GM18498 (cell line): ENCODE results near the gene CTNNA1.

Experiments used
- ATAC-seq: cut with Tn5 transposase; IDR thresholded peaks from one replicate; pipeline ENCODE4 v1.9.1; 2021; ENCODE audit warnings: mild to moderate bottlenecking, moderate library complexity; ENCODE audit not compliant: unreplicated experiment

The CTNNA1 gene

GRCh38 chr5:138945421-138946240 lies 192.4 kb downstream of the CTNNA1 start:
- ATAC-seq: no peak

GRCh38 chr5:138946241-138946623 lies 193.0 kb downstream of the CTNNA1 start:
- ATAC-seq: no peak

- ATAC-seq: no peak
Observed at GRCh38 chr5:138946831-138947560, 193.8 kb downstream of the CTNNA1 start.

DNA sequence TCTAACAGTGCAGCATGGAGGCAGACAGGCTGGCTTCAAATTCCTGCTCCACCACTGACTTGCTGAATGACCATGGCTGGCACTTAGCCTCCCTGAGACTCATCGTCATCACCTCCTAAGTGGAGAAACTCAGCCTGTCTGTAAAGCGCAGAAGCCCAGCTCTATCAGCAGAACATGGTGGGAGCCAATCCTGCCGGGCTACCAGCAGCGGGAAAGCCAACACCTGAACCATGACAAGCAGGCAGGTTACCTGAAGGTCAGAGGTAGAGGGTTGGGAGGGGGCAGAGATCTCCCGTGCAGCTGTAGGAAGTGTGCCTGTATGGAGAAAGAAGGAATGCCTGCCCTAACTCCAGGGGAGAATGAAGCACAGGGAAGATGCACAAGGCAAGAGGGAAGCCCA lies 194.6 kb downstream of the CTNNA1 start:
- ATAC-seq: no peak

- no peak for ATAC-seq
Observed at GRCh38 chr5:138948471-138949222, 195.4 kb downstream of the CTNNA1 start.

GRCh38 chr5:138949223-138949574 lies 196.0 kb downstream of the CTNNA1 start:
- ATAC-seq: no peak

- ATAC-seq: no peak
Observed at GRCh38 chr5:138949988-138950387, 196.8 kb downstream of the CTNNA1 start.

DNA sequence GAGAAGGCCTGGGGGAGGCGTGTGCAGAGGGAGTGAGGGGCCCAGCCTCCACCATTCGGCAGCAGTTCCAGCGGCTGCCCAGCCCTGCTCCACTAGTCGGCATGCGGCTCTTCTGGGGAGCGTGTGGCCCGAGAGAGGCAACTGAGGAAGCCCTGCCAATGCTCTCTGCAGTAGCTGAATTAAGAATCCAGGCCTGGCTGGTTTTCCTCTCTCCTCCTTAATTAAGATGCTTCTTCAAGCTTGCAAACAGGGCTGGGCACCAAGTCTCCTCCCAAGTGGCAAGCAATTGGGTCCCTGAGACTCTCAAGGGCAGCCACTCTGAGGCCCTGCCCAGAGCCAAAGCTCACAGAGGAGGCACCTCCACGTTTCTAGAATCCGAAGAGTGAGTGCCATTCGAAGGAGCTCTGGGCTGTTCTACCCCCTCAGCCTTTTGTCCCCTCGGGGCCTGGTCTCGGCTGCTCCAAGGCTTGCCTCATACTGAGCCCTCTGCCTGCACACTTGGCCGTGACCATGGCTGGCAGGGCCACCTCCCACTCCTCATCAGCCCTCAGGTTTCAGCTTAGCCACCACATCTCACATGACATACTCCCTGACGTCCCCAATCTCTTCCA lies 197.3 kb downstream of the CTNNA1 start:
- no peak for ATAC-seq

GRCh38 chr5:138951091-138951985 lies 198.1 kb downstream of the CTNNA1 start:
- ATAC-seq: no peak

GRCh38 chr5:138951986-138952735 lies 198.9 kb downstream of the CTNNA1 start:
- no peak for ATAC-seq

DNA sequence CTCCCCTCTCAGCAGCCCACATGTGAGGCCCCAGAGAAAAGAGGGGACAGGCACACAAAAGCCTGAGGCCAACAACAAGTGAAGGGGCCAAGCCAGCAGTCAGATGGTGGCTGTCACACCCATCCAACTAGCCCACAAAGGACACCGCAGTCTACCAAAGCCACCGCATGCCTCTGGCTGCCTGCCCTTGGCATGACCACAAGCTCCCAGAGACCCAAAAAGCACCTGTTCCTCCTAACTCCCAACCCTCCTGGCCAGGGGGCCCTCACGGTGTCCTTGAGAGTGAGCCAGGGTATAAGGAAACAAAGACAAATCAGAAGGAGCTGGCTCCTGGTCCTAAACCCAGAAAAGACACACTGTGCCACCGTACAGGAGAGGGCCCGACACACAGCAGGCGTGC lies 199.7 kb downstream of the CTNNA1 start:
- ATAC-seq: no peak

DNA sequence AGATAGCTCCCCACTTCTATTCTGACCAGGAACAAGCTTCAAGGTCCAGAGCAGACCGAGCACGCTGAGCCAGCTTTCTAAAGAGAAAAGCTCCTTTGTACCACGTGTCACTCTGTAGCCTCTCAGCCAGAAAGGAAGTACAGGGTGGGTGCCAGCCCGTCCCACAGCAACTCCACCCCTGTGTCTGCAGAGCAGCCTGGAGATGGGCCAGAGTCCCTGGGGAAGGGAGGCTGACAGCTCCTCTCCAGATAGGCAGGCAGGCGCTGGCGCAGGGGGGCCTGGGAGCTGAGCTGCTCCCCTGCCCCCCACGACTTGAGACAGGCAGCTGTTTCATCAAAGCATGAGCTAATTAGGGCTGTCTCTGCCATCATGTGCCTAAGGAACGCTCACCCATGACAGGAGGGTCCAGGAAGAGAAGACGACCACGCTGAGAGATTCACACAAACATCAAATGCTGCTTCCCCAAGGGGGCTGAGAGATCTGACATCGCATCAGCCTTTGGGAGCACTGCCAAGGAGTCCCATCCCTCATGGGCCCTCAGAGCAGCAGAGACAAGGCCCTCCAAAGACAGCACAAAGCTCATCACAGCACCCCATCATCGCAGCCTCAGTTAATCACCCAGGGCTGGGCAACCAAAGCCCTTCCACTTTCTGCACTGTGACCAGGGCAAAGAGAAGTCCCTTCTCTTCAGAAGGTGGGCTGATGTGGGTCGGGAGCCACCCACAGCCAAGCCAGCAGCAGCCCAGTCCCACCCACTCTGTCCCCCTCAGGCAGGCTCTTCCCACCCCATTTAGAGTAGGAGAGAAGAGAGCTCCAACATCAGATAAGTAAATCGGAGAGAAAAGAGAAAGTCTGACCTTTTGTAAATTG lies 200.4 kb downstream of the CTNNA1 start:
- ATAC-seq: peak; percentile 75

GRCh38 chr5:138954257-138955012 lies 201.2 kb downstream of the CTNNA1 start:
- no peak for ATAC-seq

GRCh38 chr5:138955013-138955660 lies 201.9 kb downstream of the CTNNA1 start:
- no peak for ATAC-seq

DNA sequence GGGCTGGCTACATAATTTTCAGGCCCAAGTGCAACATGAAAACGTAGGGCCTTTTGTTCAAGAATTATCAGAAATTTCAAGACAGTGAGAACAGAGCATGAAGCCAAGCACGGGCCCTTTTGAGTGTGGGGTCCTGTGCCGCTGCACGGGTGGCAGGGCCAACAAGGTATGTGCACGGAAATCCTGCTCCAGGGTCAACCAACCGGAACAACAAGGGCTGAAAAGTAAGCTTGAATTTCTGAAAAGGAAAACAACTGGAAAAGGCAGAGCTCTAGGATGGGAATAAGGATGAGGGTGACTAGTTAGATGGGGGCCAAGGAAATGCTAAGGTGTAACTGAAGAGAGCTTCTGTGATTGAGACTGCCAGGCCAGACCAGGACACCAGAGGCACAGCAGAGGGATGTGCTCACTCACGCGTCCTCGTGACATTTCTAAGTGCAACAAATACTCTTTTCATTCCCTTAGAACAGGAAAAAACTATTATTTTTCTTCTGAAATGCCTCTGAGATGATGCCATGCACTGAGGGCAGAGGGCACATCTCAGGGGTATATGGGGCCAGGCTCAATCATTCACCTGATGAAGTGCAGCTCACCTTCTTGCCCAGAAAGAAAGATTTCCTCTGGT lies 202.6 kb downstream of the CTNNA1 start:
- ATAC-seq: no peak

DNA sequence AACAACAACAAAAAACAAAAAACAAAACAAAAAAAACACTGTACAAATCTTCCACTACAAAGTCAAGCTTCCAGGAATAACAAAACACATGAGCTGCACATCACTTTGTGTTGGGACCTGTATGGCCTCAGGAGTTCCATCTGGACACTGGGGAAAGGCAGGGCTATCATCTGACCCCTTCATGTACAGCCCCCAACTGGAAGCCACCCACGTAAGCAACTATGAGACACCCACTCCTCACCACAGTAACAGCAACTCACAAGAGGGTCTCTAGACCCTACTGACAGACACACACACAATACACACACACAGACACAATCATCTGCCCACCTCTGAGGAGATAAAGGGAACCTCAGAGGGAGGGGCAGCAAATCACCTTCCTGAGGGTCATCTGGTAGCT lies 203.6 kb downstream of the CTNNA1 start:
- ATAC-seq: no peak

DNA sequence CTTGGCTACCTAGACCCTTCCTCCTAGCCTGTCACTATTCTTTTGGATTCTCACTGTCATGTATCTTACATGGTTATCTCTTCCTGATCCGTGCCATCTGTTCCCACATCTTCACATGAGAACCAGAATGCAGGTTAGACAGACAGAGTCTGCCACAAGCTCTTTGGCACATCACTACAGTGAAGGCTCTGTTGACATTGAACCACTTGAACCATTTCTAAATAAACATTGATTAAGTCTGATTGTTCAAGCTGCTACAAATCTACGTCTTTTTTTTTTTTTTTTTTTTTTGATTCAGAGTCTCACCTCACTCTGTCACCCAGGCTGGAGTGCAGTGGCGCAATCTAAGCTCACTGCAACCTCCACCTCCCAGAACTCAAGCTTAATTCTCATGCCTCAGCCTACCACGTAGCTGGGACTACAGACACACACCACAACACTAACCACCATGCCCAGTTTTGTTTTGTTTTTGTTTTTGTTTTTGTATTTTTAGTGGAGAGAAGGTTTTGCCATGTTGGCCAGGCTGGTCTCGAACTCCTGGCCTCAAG lies 207.0 kb downstream of the CTNNA1 start:
- no peak for ATAC-seq
